Small intestine (tissue), 7 donors: ENCODE data around the gene IL4R. TPM values are rescaled to one million over a fixed set of nuclear protein-coding genes. Genes with fewer than 3 reads are reported as not detected.

Experiments used
- DNase-seq, 2 donors: peaks; one replicate each; pipeline versions ENCODE4 v3.0.0 to v3.0.0-alpha.2; 2013
- FAIRE-seq: peaks from 2 replicates; lab custom pipeline; 2012; peaks lifted over from hg19 to GRCh38; lab: Jason Lieb, UNC
- H3K27ac ChIP-seq, 3 donors: one replicate each; pipeline ENCODE4 v1.5.1; 2013; ENCODE audit warnings: low read length in 2 of 3, mild to moderate bottlenecking in 2 of 3, control low read depth in 1 of 3, inconsistent platforms in 1 of 3, low read depth in 1 of 3, moderate library complexity in 1 of 3
- H3K27me3 ChIP-seq, 3 donors: one replicate each; pipeline ENCODE4 v1.6.1; 2013; ENCODE audit warnings: low read length in 3 of 3, inconsistent platforms in 1 of 3; ENCODE audit not compliant: control insufficient read depth in 3 of 3, insufficient read depth in 3 of 3
- H3K36me3 ChIP-seq, 3 donors: one replicate each; pipeline ENCODE4 v1.6.1; 2013; ENCODE audit warnings: low read length in 3 of 3, inconsistent platforms in 1 of 3, low read depth in 1 of 3, mild to moderate bottlenecking in 1 of 3, moderate library complexity in 1 of 3; ENCODE audit not compliant: control insufficient read depth in 3 of 3, insufficient read depth in 2 of 3
- H3K4me1 ChIP-seq, 3 donors: one replicate each; pipeline ENCODE4 v1.6.1; 2013; ENCODE audit warnings: low read length in 2 of 3, inconsistent platforms in 1 of 3, low read depth in 1 of 3, mild to moderate bottlenecking in 1 of 3, moderate library complexity in 1 of 3; ENCODE audit not compliant: control insufficient read depth in 3 of 3, insufficient read depth in 2 of 3
- H3K4me3 ChIP-seq, 3 donors: one replicate each; pipeline ENCODE4 v1.5.1; 2013; ENCODE audit warnings: low read length in 3 of 3, control low read depth in 1 of 3, inconsistent platforms in 1 of 3, low read depth in 1 of 3, mild to moderate bottlenecking in 1 of 3, moderate library complexity in 1 of 3
- H3K9me3 ChIP-seq, 2 donors: one replicate each; pipeline ENCODE4 v1.6.1; 2013; ENCODE audit warnings: low read depth in 1 of 2, low read length in 1 of 2; ENCODE audit not compliant: control insufficient read depth in 2 of 2, insufficient read depth in 1 of 2
- WGBS, 3 donors: extraction: QIAGEN DNeasy Blood & Tissue Kit; methylation state at CpG; one replicate each; pipeline ENCODE4 v1.1.7; 2013; 5-methylcytosine and 5-hydroxymethylcytosine counted together
- polyA plus RNA-seq, 4 donors: library from polyadenylated mRNA; stranded (reverse) in 3 of 4; unstranded in 1 of 4; fragments of 200-250 nt in 3 of 4; fragments of 120-200 nt in 1 of 4; gene quantifications; one replicate each; pipeline versions ENCODE4 v1.2.1 to v1.2.3, GENCODE V29; 2013
- donor health status: healthy with polysubstance abuse.
- donor health status: control.
- donor health status: control.
- donor health status: Bipolar disorder and iron deficiency.
- donor health status: healthy.

IL4R gene
- polyA plus RNA-seq, 4 donors, result 28.1 to 32.7 (median 30.4) TPM

GRCh38 chr16:27364493-27365141 is 50.8 kb downstream of the IL4R start:
- no peak for FAIRE-seq
- Histone ChIP-seq H3K9me3 (no peaks in the 10 kb centered on the region), H3K27ac (peak overlapping the region; percentile 60 to 71 (median 60)), H3K36me3 (peaks cover under 1 to 42% (median 6%) of the 10 kb centered on the region in 3 donors), H3K27me3 (no peaks in the 10 kb centered on the region), H3K4me3 (no peak overlapping the region), H3K4me1 (peaks cover 0 to 22% (median 7%) of the 10 kb centered on the region in 3 donors)
- WGBS, 3 donors, result 27 to 63% (median 36%) methylated on average over 6 of the region's 6 CpGs
- peak; percentile 74 to 87 for DNase-seq

- FAIRE-seq, result no peak
- no peaks in the 10 kb centered on the region for H3K9me3 ChIP-seq
- peak in 1 of 2 donors; percentile 40 for DNase-seq
- peaks cover 0 to 39% (median 4%) of the 10 kb centered on the region in 3 donors for H3K36me3 ChIP-seq
- H3K4me3 ChIP-seq, result no peak overlapping the region
- 57 to 73% (median 68%) methylated on average over 7 of the region's 7 CpGs for WGBS, 3 donors
- H3K27me3 ChIP-seq, result no peaks in the 10 kb centered on the region
- H3K4me1 ChIP-seq, result peaks cover 0 to 22% (median 7%) of the 10 kb centered on the region in 3 donors
- peak overlapping the region in 2 of 3 donors; percentile 51 to 71 for H3K27ac ChIP-seq
These were observed 51.6 kb downstream of the IL4R start for GRCh38 chr16:27365142-27366089.

GRCh38 chr16:27366687-27367460 is 53.1 kb downstream of the IL4R start:
- H3K9me3 ChIP-seq, result no peaks in the 10 kb centered on the region
- peak overlapping the region in 1 of 3 donors; percentile 50 for H3K27ac ChIP-seq
- no peaks in the 10 kb centered on the region for H3K27me3 ChIP-seq
- 61 to 77% (median 69%) methylated on average over 14 of the region's 14 CpGs for WGBS, 3 donors
- FAIRE-seq (no peak), DNase-seq (no peak)
- peaks cover 0 to 24% (median 2%) of the 10 kb centered on the region in 3 donors for H3K36me3 ChIP-seq
- peaks cover 0 to 22% (median 7%) of the 10 kb centered on the region in 3 donors for H3K4me1 ChIP-seq
- H3K4me3 ChIP-seq, result no peak overlapping the region

GRCh38 chr16:27367461-27368357 is 53.9 kb downstream of the IL4R start:
- H3K4me1 ChIP-seq, result peaks cover 0 to 22% (median 5%) of the 10 kb centered on the region in 3 donors
- H3K4me3 ChIP-seq, result no peak overlapping the region
- H3K27me3 ChIP-seq, result no peaks in the 10 kb centered on the region
- no peak for FAIRE-seq
- peak overlapping the region; percentile 0 to 90 (median 24) for H3K27ac ChIP-seq
- no peaks in the 10 kb centered on the region for H3K9me3 ChIP-seq
- peaks cover 0 to 17% (median 2%) of the 10 kb centered on the region in 3 donors for H3K36me3 ChIP-seq
- DNase-seq, result peak; percentile 78 to 83
- 21 to 29% (median 28%) methylated on average over 27 of the region's 27 CpGs for WGBS, 3 donors

- Histone ChIP-seq H3K27me3 (no peaks in the 10 kb centered on the region), H3K36me3 (peaks cover 0 to 11% (median under 1%) of the 10 kb centered on the region in 3 donors), H3K9me3 (no peaks in the 10 kb centered on the region), H3K4me1 (peaks cover 0 to 17% (median 2%) of the 10 kb centered on the region in 3 donors), H3K27ac (no peak overlapping the region), H3K4me3 (no peak overlapping the region)
- DNase-seq (no peak), FAIRE-seq (no peak)
- WGBS, 3 donors, result 56 to 58% (median 58%) methylated on average over 9 of the region's 9 CpGs
These were observed 54.6 kb downstream of the IL4R start for GRCh38 chr16:27368358-27368722.

GRCh38 chr16:27369806-27370205 is 56.0 kb downstream of the IL4R start:
- no peak overlapping the region for H3K27ac ChIP-seq
- no peaks in the 10 kb centered on the region for H3K36me3 ChIP-seq
- H3K4me3 ChIP-seq, result no peak overlapping the region
- DNase-seq (peak in 1 of 2 donors; percentile 49), FAIRE-seq (no peak)
- H3K27me3 ChIP-seq, result no peaks in the 10 kb centered on the region
- H3K4me1 ChIP-seq, result peaks cover 0 to 6% (median 0%) of the 10 kb centered on the region in 3 donors
- WGBS, 3 donors, result 68 to 87% (median 84%) methylated on average over 3 of the region's 3 CpGs
- H3K9me3 ChIP-seq, result no peaks in the 10 kb centered on the region

GRCh38 chr16:27370318-27370717 is 56.5 kb downstream of the IL4R start:
- Histone ChIP-seq H3K27me3 (no peaks in the 10 kb centered on the region), H3K4me3 (no peak overlapping the region), H3K36me3 (no peaks in the 10 kb centered on the region), H3K4me1 (peaks cover 0 to 6% (median 0%) of the 10 kb centered on the region in 3 donors), H3K9me3 (no peaks in the 10 kb centered on the region), H3K27ac (no peak overlapping the region)
- no peak for FAIRE-seq
- DNase-seq, result no peak
